ENCODE results near the gene KIRREL3.
A peak's percentile ranks its signal among the peaks of the same experiment; 100 is the strongest.

The KIRREL3 gene

DNA sequence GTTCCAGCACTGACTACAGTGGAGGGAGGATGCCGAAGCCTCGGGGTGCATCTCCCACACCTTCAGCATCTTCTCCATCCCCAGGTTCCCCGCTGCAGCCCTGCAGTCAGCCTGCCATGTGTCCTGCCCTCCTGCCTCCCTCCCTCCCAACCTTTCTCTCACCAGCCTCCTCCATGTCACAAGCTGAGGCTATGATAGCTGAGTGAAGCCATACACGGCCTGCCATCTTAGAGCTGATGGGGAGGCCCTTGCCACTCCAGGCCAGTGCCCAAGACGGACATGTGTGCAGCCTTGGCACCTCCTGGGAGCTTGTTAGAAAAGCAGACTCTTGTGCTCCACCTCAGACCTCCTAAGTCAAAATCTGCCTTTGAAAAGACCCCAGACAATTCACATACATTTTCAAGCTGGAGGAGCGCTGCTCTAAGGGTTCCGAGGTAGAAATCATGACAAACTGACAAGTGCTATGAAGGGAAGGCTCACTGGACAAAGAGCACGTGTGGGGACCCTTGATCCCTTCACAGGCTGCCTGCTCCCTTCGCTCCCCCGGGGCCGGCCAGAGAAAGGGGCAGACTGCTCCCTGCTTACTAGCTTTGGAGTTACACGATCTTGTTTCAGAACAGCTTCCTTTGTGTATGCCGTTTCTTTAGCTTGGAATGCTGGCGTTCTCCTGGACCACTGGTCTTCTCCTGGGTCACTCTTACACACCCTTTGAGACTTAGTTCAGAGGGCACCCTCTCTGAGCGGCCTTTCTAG is 521.2 kb downstream of the KIRREL3 start:
- DNase-seq = no peak

DNA sequence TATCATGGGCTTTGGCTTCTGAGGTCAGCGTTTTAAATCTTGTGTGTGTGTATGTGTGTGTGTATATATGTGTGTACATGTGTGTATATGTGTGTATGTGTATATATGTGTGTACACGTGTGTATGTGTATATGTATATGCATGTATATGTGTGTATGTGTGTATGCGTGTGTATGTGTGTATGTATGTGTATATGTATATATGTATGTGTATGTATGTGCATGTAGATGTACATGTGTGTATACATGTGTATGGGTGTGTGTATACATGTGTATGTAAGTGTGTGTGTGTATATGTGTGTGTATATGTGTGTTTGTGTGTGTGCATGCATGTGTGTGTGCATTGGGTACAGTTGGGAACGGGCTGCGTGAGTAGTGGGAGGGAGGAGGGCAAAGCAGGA is 522.1 kb downstream of the KIRREL3 start:
- no peak for DNase-seq

- DNase-seq = no peak
Observed at GRCh38 chr11:126477535-126478305, 522.9 kb downstream of the KIRREL3 start.

DNA sequence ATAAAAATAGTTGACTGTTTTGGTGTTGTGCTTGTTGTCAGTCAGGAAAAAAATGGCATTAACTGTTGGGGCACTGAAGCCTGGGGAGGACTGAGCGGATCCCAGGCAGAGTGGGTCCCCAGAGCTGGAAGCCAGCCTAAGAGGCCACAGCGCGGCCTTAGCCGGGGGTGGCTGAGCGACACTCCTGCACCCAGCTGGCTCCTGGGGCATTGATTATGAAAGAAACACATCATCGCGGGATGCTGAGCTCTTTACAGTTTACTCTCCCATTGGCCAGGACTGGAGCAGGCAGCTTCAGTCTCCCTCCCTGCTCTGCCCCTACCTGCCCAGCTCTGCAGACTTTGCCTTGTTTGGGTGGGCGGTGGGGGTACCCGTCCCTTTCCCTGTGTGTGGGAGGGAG is 523.6 kb downstream of the KIRREL3 start:
- DNase-seq = no peak

- no peak for DNase-seq
Observed at GRCh38 chr11:126476266-126476924, 524.2 kb downstream of the KIRREL3 start.

DNA sequence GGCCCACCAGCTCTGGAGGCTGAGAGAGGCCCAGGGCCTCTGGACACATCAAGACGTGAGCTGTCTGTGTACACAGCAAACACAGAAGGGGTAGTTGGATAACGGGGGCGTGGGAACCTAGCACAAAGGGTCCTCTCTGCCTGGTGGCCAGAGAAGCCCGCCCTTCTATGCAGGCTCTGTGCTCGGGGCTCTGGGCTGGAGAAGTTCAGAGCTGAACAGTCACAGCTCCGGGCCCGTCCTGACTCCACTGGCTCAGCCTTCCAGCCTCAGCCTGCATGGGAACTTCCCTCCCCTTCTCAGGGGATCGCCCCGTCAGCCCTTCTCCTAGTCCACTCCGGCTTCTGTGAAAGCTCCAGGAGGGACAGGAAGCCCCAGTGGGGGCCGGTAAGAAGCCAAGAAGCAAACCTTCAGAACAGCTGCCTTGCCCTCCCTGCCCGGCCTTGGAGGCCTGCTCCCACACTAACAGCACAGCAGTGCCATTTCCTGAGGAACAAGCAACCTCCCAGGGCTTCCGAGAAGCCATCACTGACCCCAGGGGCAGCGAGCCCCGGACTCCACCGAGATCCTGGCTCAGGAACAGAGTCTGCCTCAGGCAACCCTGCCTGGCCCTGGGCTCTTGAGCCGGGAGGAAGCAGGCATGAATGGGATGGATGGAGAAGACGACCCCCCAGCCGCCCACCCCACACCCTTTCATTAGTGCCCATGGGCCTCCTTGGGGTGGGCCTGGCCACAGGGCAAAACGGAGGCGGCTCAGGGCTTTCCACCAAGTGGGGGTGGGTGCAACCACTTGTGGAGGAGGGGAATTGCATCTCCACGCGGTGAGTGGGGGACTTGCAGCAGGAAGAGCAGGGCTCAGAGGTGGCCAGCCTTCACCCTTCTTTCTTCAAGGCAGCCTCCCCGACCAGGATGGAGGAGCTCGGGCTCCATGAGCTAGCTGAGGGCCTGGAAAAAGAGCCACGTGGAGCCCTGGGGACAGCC is 525.3 kb downstream of the KIRREL3 start:
- DNase-seq = no peak

- no peak for DNase-seq
Observed at GRCh38 chr11:126474220-126474619, 526.4 kb downstream of the KIRREL3 start.

DNA sequence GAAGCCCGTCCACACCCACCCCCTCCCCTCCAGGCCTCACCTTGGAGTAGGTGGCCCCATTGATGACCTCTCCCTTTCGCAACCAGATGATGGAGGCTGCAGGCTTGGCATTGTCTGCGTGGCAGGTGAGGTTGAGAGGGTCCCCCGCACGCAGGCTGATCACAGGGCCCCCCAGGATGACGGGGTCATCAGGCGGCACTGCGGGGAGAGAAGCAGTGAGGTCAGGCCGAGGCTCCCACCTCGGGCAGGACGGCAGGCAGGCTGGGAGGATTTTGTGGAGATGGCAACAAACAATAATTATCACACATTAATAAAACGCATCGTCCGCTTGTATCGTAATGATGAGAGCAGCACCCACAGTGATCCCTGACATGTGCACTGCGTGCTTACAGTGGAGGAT is 527.3 kb downstream of the KIRREL3 start:
- no peak for DNase-seq

DNA sequence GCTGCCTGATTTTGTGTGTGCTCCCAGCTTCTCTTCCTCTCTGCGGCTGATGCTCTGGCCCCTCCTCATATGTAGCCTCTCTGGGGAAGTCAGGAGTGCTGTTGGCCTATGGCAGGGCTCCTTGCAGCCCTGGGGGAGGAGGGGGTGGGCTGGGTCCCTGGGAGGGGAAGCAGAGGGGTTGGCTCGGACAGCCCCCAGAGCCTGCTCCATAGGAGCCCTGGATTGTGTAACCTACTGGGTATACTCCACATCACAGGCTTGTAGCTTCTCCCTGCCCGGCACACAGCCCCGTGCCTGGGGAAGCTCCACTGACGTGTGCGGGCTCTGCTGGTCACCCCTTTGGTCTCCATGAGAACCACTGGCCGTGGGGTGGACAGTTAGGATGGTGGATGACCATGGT is 531.3 kb downstream of the KIRREL3 start:
- no peak for DNase-seq

DNA sequence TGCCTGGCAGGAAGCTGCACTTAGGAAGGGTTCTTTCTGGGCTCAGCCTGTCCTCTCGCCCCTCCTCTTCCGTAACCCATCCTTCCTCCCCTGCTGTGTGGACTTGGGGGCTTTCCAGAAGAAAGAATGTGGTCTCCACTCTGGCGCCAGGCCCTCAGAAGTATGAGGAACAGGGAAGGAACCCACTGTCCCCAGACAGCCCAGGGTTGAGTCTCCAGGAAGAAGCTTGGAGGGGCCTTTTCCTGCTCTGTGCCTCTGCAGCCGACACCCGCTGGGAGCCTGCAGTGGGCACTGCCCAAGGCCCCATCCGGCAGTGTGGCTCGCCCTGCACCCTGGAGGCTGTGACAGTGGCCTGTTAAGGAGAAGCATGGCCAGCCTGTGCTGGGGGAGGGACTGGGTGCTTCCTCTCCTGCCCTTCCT is 532.5 kb downstream of the KIRREL3 start:
- DNase-seq = no peak

DNA sequence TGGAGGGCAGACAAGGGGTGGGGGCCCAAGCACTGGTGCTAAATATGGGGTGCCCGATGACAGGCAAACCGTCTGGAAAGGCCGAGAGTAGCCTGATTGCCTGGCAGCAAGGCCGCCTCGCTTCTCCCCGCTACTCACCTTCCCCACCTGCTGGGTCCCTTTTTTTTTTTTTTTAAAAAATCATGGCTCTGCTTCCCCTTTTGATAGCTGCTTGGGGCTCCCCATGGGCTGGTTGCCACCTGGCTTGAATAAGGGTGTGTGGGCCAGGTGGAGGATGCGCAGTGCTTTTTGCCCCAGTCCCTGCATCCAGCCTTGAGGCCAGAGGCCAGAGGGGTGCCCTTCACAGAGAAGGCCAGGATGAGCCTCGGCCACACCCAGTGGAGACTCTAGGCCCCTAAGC is 533.1 kb downstream of the KIRREL3 start:
- no peak for DNase-seq

DNA sequence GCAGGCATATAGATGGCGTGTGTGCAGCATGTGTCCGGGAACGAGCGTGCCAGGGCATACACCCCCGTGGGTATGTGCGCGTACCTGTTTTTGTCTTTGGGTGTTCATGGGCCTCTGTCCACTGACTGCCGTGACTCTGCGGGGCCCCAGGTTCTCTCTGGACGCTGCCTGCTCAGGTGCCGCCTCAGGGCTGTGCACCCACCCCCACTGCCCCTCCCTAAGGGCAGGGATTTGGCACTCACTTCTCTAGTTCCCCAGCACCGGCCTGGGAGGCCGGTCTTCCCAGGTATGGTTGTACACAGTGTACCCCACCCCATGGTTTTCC is 533.6 kb downstream of the KIRREL3 start:
- no peak for DNase-seq

DNA sequence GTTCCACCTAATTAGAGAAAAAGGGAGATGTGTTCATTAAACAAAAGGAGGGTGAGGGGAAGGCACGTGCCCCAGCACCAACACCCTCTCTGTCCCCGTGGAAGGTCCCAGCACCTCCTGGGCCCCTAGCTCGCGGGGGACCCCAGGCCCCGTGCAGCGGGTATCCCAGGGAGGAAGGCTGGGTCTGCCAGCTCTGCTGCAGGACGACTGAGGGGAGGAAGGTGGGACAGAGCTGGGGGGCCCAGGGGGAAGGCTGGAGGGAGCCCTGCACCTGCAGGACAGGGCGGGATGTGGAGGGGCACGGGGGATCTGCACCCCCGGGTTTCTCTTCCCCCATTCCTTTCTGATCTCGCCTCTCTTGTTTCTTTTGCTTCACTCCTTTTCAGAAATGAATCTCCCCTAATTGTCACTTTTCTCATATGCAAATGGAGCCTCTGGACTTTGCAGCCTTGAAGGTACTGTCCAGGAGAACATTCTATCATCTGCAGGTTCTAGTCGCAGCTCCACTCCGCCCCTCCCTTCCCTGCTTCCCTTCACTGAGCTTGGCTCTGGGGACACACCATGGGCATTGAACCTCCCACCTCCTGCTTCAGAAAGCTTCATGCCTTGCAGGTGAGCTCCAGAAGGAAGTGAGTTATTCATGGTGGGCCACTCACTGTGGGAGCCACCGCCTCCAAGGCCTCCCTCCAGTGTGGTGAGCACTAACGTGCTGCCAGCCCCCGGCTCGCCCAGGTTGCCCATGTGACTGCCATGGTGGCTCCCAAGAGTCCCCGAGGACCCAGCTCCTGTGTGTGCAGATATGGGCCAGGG is 534.1 kb downstream of the KIRREL3 start:
- DNase-seq = no peak

- DNase-seq = peak; percentile 20
Observed at GRCh38 chr11:126465573-126466188, 534.9 kb downstream of the KIRREL3 start.

DNA sequence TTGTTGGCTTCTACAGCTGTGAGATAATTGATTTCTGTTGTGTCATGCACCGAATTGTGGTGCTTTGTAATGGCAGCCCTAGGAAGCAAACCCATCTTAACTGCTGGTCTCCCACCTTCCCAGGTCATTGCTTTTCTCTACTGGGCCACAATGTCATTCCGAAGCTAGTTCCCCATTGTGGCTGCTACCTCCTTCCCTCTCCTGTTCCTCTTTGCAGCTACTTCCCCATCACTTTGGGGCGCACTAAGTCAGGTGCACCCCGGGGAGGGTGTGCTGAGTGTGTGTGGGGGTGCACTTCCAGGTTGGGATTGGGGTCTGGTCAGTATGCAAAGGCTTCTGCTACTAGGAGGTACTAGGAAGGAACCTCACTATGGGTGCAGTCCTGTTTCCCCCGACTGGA is 535.8 kb downstream of the KIRREL3 start:
- DNase-seq = peak; percentile 12

DNA sequence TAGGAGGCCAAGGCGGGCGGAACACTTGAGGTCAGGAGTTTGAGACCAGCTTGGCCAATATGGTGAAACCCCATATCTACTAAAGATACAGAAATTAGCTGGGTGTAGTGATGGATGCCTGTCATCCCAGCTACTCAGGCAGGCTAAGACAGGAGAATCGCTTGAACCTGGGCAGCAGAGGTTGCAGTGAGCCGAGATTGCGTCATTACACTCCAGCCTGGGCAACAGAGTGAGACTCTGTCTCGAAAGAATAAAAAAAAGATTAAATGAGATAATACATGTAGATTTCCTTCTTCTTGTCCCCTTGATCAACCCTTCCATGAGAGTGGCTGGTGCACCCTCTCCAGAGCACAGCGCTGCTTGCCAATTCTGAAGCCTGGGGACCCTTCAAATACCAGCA is 538.1 kb downstream of the KIRREL3 start:
- DNase-seq = no peak

DNA sequence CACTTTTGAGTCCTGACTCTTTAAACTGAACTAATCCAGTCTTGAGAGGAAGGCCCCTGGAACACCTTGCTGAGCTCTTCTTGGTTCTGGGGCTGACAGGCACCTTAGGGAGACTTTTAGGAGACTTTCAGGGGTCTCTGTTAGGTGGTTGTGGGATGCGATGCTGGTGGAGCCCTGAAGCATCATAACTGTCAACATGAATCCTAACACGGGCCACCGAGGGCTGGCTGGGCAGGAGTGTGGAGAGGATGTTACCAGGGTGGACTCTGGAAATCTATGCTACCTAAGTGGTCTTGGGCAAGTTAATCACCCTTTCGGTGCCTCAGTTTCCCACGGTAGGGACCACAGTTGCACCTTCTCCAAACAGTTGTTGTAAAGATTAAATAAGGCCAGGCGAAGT is 538.6 kb downstream of the KIRREL3 start:
- DNase-seq = no peak

DNA sequence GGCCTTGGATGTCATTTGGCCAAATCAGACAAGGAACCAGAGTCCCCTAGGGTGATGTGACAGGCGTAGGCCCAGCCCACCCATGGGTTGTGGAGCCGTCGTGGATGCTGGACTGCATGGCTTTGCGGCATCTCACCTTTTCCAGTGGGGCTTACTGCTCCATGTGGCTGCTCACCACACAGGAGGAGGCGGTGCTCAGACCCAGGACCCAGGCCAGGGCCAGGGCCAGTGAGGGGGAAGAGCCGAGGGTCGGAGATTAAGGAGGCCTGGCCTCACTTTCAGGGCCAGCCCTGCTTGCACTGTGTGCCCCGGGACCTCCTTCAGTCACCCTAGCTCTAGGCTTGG is 539.5 kb downstream of the KIRREL3 start:
- DNase-seq = no peak

DNA sequence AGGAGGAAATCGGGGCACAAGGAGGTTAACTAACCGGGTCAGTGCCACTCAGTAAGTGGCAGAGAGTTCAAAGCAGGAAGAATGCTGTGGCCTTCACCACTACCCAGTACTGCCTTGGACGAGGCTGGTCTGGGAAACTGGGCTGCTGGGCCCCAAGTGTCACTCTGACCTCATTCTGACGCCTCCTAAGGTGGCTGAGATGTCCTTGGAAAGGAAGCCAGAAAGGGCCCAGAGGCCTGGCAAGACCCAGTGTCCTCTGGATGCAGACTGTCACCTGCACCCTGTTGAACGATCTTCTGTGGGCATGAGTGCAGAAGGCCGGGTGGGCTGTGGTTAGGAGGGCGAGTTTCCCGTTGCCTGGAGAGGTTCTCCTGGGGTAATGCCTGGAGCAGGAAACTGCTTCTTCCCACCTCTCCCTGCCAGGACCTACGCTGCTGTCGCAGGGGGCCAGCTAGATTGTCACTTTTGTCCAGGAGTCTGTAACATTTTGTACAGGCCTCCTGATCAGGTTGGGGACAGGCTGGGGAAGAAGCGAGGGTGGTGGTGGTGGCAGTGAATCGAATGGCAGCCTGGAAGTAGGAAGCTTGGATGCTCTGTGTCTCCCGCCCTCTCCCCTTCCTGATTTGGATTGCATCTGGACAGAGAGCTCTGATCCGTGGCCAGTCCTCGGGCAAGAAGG is 540.0 kb downstream of the KIRREL3 start:
- no peak for DNase-seq

DNA sequence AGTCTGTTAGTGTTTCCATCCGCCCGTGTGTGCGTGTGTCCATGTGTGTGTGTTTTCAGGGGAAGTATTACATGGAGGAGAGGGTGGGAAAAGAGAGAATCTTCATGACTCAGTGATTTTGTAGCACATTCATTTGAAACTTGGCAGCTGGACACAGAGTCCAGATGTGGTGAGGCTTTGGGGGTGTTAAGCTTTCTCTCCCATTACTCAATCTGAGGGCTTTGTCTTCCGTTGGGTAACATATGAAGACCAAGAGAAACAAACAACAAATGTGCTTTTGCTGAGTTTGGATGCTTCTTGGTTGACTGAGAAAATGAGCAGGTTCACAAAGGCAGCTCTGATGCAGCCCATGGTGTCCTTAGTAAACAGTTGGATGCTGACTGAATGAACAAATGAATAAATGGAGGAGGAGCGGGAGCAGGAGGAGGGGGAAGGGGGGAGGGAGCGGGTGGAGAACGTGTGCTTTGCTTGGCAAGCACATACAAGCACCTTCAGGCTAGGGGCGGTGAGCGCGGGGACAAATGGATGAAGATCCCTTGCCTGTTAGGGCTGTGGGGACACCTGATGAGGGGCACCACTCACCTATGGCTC is 540.8 kb downstream of the KIRREL3 start:
- no peak for DNase-seq

DNA sequence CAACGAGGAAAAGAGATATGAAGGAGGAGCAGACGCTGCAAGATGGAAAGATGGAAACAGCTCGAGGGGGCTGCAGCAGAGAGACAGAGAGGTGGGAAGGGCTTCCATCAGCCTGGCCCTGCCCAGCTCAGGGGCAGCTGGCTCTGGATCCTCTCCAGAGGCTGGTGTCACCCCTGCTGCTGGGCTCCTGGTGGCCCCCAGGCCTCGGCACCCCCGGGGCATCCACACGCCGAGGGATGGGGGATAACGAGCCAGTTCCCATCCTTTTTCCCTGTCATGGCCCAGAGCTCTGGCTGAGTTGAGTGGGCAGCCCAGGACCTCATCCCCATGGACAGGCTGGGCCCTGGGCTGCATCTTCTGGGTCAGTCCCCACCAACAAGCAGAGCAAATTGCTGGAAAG is 542.8 kb downstream of the KIRREL3 start:
- DNase-seq = no peak

Measured in CD4-positive, alpha-beta T cell treated with Interferon gamma for 1 hour (primary cell).